HG02840 (cell line): ENCODE results near the gene TSPAN17.
A peak's percentile ranks its signal among the peaks of the same experiment; 100 is the strongest.

Experiments used
- ATAC-seq: cut with Tn5 transposase; IDR thresholded peaks from one replicate; pipeline ENCODE4 v1.9.1; 2021; ENCODE audit warnings: mild to moderate bottlenecking, moderate library complexity, moderate number of reproducible peaks; ENCODE audit not compliant: unreplicated experiment, low FRiP score

Gene TSPAN17

GRCh38 chr5:176639981-176640380 is 7.3 kb upstream of the TSPAN17 start:
- ATAC-seq = no peak

- no peak for ATAC-seq
Measured at GRCh38 chr5:176640616-176641015, 6.7 kb upstream of the TSPAN17 start.

GRCh38 chr5:176642675-176643490 is 4.4 kb upstream of the TSPAN17 start:
- no peak for ATAC-seq

- no peak for ATAC-seq
Measured at GRCh38 chr5:176643491-176644219, 3.6 kb upstream of the TSPAN17 start.

- no peak for ATAC-seq
Measured at GRCh38 chr5:176644294-176644693, 3.0 kb upstream of the TSPAN17 start.

GRCh38 chr5:176644878-176645670 is 2.2 kb upstream of the TSPAN17 start:
- no peak for ATAC-seq

- no peak for ATAC-seq
Measured at GRCh38 chr5:176646049-176646706, 1.1 kb upstream of the TSPAN17 start.

GRCh38 chr5:176646707-176647029 is 616 bp upstream of the TSPAN17 start:
- peak; percentile 12 for ATAC-seq

GRCh38 chr5:176647843-176648473 is 674 bp downstream of the TSPAN17 start:
- no peak for ATAC-seq

GRCh38 chr5:176648474-176649194 is 1.4 kb downstream of the TSPAN17 start:
- ATAC-seq = no peak

- no peak for ATAC-seq
Measured at GRCh38 chr5:176650354-176650884, 3.1 kb downstream of the TSPAN17 start.

GRCh38 chr5:176651472-176651980 is 4.2 kb downstream of the TSPAN17 start:
- ATAC-seq = no peak

- ATAC-seq = no peak
Measured at GRCh38 chr5:176652136-176652535, 4.9 kb downstream of the TSPAN17 start.

- ATAC-seq = no peak
Measured at GRCh38 chr5:176653401-176654385, 6.4 kb downstream of the TSPAN17 start.

- no peak for ATAC-seq
Measured at GRCh38 chr5:176654856-176655255, 7.6 kb downstream of the TSPAN17 start.

GRCh38 chr5:176656467-176656990 is 9.2 kb downstream of the TSPAN17 start:
- no peak for ATAC-seq

GRCh38 chr5:176658007-176658599 is 10.8 kb downstream of the TSPAN17 start:
- no peak for ATAC-seq
